LNCAP (cell line): ENCODE data around the gene STAT5B.

ENCODE experiments used
- TF ChIP-seq, protein P1 (sequence below): fragments of 450-650 bp; IDR thresholded peaks from 2 replicates; pipeline ENCODE4 v1.5.1; 2017; ENCODE audit warnings: mild to moderate bottlenecking

STAT5B gene

DNA sequence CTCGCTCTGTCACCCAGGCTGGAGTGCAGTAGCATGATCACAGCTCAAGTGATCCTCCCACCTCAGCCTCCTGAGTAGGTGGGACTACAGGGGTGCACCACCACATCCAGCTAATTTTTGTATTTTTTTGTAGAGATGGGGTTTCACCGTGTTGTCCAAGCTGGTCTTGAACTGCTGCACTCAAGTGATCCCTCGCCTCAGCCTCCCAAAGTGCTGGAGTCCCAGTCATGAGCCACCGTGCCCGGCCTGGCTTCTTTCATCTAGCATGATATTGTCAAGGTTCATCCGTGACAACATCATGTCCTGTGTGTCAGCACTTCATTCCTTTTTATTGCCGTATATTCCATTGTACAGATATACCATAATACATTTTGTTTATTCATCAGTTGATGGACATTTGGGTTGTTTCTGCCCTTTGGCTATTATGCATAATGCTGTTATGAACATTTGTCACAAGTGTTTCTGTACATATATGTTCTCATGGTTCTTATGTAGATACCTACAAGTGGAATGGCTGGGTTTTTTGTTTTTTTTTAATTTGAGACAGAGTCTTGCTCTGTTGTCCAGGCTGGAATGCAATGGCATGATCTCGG, 78.5 kb downstream of the STAT5B start:
- TF ChIP-seq, protein P1, sequence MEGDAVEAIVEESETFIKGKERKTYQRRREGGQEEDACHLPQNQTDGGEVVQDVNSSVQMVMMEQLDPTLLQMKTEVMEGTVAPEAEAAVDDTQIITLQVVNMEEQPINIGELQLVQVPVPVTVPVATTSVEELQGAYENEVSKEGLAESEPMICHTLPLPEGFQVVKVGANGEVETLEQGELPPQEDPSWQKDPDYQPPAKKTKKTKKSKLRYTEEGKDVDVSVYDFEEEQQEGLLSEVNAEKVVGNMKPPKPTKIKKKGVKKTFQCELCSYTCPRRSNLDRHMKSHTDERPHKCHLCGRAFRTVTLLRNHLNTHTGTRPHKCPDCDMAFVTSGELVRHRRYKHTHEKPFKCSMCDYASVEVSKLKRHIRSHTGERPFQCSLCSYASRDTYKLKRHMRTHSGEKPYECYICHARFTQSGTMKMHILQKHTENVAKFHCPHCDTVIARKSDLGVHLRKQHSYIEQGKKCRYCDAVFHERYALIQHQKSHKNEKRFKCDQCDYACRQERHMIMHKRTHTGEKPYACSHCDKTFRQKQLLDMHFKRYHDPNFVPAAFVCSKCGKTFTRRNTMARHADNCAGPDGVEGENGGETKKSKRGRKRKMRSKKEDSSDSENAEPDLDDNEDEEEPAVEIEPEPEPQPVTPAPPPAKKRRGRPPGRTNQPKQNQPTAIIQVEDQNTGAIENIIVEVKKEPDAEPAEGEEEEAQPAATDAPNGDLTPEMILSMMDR: no peak

DNA sequence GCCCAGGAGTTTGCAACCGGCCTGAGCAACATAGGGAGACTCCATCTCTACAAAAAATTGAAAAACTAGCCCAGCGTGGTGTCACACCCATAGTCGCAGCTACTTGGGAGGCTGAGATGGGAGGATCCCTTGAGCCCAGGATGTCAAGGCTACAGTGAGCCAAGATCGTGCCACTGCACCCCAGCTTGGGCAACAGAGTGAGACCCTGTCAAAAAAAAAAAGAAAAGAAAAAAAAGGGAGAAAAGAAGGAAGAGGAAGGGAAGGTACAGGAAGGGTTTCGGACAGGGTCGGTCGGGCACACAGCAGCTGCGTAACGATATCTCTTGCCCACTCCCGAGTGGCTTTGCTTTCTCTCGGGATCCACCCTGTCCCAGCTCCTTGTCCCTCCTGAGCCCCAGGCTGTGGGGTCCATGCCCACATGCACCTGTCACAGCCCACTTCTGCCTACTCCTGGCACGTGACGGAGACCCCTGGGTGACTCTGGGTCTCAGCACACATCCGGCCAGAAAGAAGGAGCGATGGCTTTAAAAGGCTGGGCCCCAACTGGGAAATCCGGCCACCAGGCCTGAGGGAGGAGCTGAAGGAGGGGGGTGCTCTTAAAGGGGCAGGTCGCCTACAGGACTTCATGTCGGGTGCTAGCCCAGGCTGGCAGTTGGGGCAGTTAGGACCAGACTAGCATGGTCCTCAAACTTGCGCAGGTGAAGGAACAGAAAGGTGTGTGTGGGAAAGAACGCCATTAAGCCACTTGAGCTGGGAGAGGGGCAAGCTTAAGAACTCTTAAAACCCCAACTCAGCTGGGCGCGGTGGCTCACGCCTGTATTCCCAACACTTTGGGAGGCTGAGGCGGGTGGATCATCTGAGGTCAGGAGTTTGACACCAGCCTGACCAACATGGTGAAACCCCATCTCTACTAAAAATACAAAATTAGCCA, 82.0 kb downstream of the STAT5B start, which contains the start of gene GHDC:
Gene GHDC, minus strand, starts transcription at position 526 of the 931 bp plus-strand sequence. CDS start 913 bp downstream, outside the sequence.
- TF ChIP-seq, protein P1: no peak

DNA sequence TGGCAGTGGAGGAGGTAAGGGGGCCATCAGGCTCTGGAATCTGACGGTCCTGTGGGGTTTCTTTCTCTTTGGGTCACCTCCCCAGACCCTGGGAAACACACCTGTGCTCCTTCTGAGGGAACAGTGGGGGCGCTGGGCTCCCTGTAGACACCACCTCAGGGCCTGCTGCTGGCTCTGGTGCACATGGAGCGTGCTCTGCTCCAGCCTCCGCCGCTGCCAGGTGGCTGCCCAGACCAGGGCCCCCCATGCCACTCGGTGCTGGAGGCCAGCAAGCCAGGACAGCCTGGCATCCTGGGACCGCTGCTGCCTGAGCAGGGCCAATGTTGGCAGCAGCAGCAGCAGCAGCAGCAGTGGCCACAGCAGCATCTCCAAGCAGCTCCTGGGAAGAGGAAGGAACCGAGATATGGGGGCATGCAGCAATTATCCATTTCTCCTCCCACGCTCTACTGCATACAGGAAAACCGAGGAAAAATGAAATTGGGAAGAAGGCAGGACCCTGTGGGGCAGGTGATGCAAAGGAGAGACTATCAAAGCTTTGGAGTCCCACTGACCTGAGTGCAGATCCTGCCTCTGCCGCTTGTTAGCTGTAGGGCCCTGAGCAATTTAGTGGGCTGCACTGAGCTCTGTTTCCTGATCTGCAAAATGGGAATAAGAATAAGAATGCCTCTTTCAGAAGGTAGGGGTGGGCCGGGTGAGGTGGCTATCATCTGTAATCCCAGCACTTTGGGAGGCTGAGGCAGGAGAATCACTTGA, 82.8 kb downstream of the STAT5B start:
- TF ChIP-seq, protein P1: no peak

DNA sequence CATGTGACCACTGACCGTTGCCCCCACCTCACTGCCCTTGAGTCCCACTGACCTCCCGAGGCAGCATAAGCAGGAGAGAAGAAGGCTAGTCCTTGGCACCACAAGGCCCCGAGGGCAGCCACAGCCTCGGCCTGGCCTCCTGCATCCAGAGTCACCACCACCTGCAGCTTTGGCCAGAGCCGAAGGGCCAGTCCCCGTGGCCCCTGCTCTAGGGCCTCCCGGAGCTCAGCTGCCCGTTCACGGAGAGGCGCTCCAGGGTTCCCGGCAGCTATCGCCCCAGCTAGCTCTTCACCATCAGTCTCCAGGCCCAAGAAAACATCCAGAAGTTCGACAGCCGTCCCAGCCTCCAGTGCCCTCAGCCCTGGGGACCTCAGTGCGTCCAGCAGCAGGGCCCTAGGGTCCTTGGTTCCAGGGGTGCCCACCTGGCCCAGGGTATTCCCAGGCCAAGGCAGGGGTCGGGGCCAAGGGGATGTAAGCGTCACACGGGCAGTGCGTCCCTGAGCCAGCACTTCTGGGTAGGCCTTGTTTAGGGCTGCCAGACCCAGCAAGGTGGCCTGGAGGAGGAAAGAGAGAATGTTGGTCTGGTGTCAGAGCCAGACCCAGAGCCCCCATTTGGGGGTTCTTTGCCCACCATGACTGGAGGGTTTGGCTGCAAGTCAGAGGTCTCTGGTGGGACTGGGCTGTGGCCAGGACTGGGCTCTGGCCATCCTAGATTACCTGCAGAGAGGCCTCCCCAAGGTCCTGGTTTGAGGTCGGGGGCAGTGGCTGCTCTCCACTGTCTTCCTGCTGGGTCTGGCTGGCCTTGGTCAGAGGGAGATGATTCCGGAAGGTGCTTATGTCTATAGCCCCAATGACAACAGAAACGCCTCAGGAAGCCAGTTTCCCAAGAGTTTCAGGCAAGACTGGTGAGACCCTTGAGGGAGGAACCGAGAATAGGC, 83.7 kb downstream of the STAT5B start:
- TF ChIP-seq, protein P1: no peak

DNA sequence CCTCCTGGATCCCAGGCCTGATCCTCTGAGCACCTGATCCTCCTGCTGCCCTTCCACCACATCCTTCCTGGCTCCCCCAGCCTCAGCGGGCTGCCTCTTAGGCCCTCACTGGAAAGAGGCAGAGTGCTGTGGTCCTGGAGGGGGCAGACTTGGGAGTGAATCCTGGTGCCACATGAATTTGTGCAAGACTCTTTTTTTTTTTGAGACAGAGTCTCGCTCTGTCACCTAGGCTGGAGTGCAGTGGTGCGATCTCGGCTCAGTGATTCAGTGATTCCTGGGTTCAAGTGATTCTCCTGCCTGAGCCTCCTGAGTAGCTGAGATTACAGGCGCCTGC, 84.9 kb downstream of the STAT5B start:
- TF ChIP-seq, protein P1: no peak

DNA sequence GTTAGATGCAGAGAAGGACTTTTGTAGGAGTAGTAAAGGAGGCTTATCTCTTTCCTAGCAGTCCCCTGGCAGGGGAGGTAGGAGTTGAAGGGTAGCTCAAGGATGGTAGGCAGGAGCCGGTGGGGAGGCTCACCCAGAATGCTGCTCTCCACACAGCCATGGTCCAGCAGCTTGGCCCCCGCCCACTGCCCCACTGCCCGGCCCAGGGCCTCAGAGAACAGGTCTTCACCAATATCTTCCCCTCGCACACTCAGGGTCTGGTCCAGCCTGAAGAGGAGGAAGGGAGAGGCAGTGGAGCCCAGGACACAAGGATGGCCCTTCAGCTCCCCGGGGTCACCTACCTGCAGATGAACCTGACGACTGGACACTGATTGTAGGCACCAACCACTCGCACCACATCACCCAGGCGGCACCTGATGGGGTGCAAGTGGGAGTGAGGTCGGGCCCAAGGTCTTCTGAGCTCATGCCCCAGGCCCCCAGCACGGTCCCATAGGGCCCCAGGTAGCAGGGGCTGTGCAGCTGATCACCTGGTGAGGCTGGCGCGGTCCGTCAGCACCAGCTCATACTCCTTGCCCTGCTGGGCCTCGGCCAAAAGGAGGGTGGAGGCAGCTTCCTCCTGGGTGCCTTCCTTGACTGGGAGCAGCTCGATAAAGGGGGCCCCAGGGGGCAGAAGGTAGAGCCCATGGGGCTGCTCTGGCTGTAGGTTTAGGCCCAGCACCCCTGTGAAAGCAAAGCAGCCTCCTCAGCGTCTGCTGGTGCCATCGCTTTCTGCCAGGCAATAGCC, 85.5 kb downstream of the STAT5B start:
- TF ChIP-seq, protein P1: no peak
